HepG2 (cell line): Measurements from ENCODE around the gene MBOAT7. TPM values are rescaled to one million over a fixed set of nuclear protein-coding genes. Genes with fewer than 3 reads are reported as not detected.

Experiments
- CBX5 ChIP-seq: sonication (generic); formaldehyde crosslinking; IDR thresholded peaks from 2 replicates; pipeline ENCODE4 v1.4.0; 2020; ENCODE audit warnings: missing genetic modification reagents, borderline replicate concordance
- FOSL2 ChIP-seq: sonication (generic); formaldehyde crosslinking; IDR thresholded peaks from 2 replicates; pipeline ENCODE4 v1.4.0; 2020; ENCODE audit warnings: missing genetic modification reagents
- GPN1 ChIP-seq: sonication (generic); formaldehyde crosslinking; IDR thresholded peaks from 2 replicates; pipeline ENCODE4 v1.5.1; 2020; ENCODE audit warnings: missing genetic modification reagents, borderline replicate concordance
- HDAC2 ChIP-seq: sonication (generic); formaldehyde crosslinking; IDR thresholded peaks from 2 replicates; pipeline ENCODE4 v1.4.0; 2020; ENCODE audit warnings: missing genetic modification reagents
- KAT8 ChIP-seq: IDR thresholded peaks from 2 replicates; pipeline ENCODE4 v1.6.1; 2016; ENCODE audit warnings: missing genetic modification reagents, missing compliant biosample characterization
- MAZ ChIP-seq, 2 experiments: sonication (generic) in 1 of 2; formaldehyde crosslinking in 1 of 2; IDR thresholded peaks; 2 replicates each; pipeline versions ENCODE4 v1.5.0 to v1.6.1; 2012 to 2020; ENCODE audit warnings: low read depth in 2 of 2, mild to moderate bottlenecking in 2 of 2, borderline replicate concordance in 1 of 2, improper control_type of control experiment in 1 of 2, low read length in 1 of 2, missing genetic modification reagents in 1 of 2, moderate library complexity in 1 of 2
- MIER2 ChIP-seq: IDR thresholded peaks from 2 replicates; pipeline ENCODE4 v1.6.1; 2016; ENCODE audit warnings: missing biosample characterization, missing genetic modification reagents
- NFE2L2 ChIP-seq: fragments of 150-350 bp; IDR thresholded peaks from 2 replicates; pipeline ENCODE4 v1.6.1; 2014; ENCODE audit warnings: low read length
- PHB2 ChIP-seq: fragments of 450-650 bp; IDR thresholded peaks from 2 replicates; pipeline ENCODE4 v1.6.1; 2018; ENCODE audit not compliant: partially characterized antibody
- RXRA ChIP-seq: sonication (generic); formaldehyde crosslinking; IDR thresholded peaks from 2 replicates; pipeline ENCODE4 v1.5.1; 2020; ENCODE audit warnings: missing genetic modification reagents
- SP5 ChIP-seq: IDR thresholded peaks from 2 replicates; pipeline ENCODE4 v1.6.1; 2016; ENCODE audit warnings: low read depth, borderline replicate concordance
- ZBTB7B ChIP-seq: sonication (generic); formaldehyde crosslinking; IDR thresholded peaks from 2 replicates; pipeline ENCODE4 v1.4.0; 2020; ENCODE audit warnings: missing genetic modification reagents
- ZFP36L2 ChIP-seq: sonication (generic); formaldehyde crosslinking; IDR thresholded peaks from 2 replicates; pipeline ENCODE4 v1.4.0; 2020; ENCODE audit warnings: missing genetic modification reagents
- ZNF138 ChIP-seq: sonication (generic); formaldehyde crosslinking; IDR thresholded peaks from 2 replicates; pipeline ENCODE4 v1.5.0; 2020; ENCODE audit warnings: mild to moderate bottlenecking, low read depth, missing genetic modification reagents
- ZNF549 ChIP-seq: sonication (generic); formaldehyde crosslinking; IDR thresholded peaks from 2 replicates; pipeline ENCODE4 v1.5.0; 2020; ENCODE audit warnings: missing genetic modification reagents
- ZNF614 ChIP-seq: IDR thresholded peaks from 2 replicates; pipeline ENCODE4 v1.6.1; 2018; ENCODE audit warnings: missing biosample characterization, missing genetic modification reagents, inconsistent platforms, borderline replicate concordance
- ZNF75D ChIP-seq: sonication (generic); formaldehyde crosslinking; IDR thresholded peaks from 2 replicates; pipeline ENCODE4 v1.8.1; 2023; ENCODE audit warnings: missing genetic modification reagents, mild to moderate bottlenecking, borderline replicate concordance
- ZNF850 ChIP-seq: sonication (generic); formaldehyde crosslinking; conservative IDR thresholded peaks from 2 replicates; pipeline ENCODE4 v1.9.0; 2021; ENCODE audit warnings: mild to moderate bottlenecking, missing genetic modification reagents
- polyA plus RNA-seq, 8 experiments: library from polyadenylated mRNA; depleted of rRNA in 3 of 8; stranded (reverse) in 7 of 8; unstranded in 1 of 8; fragments of >200 nt; fragmentation: Illumina TruSeq in 4 of 8; extraction: Trizol in 4 of 8; gene quantifications; 2 replicates each; pipeline versions ENCODE4 v1.2.1 to v1.2.3, GENCODE V29; 2011 to 2016; ENCODE audit warnings: low read depth in 4 of 8, missing spikeins in 1 of 8, mixed read lengths in 1 of 8; ENCODE audit not compliant: insufficient read depth in 1 of 8
- total RNA-seq, 5 experiments: library from RNA; depleted of rRNA; stranded (reverse); fragments of >200 nt; fragmentation: Illumina TruSeq; extraction: Trizol; gene quantifications; 2 replicates each; pipeline ENCODE4 v1.2.3, GENCODE V29; 2016; ENCODE audit warnings: low read depth in 1 of 5
- TF ChIP-seq, protein P1 (sequence below): sonication (generic); formaldehyde crosslinking; IDR thresholded peaks from 2 replicates; pipeline ENCODE4 v1.8.1; 2023; ENCODE audit warnings: mild to moderate bottlenecking, moderate library complexity, missing genetic modification reagents
- TF ChIP-seq, protein P2 (sequence below): sonication (generic); IDR thresholded peaks from 2 replicates; pipeline ENCODE4 v1.6.1; 2016; ENCODE audit warnings: low read depth, borderline replicate concordance
- TF ChIP-seq, protein P3 (sequence below): sonication (generic); formaldehyde crosslinking; IDR thresholded peaks from 2 replicates; pipeline ENCODE4 v1.4.0; 2020; ENCODE audit warnings: mild to moderate bottlenecking, missing genetic modification reagents
- TF ChIP-seq, protein P4 (sequence below): sonication (generic); formaldehyde crosslinking; IDR thresholded peaks from 2 replicates; pipeline ENCODE4 v1.4.0; 2020; ENCODE audit warnings: mild to moderate bottlenecking, missing genetic modification reagents
- TF ChIP-seq, protein P5 (sequence below): IDR thresholded peaks from 2 replicates; pipeline ENCODE4 v1.6.1; 2016; ENCODE audit warnings: mild to moderate bottlenecking

MBOAT7 gene
- total and polyA plus RNA-seq, 2 of the 13 experiments (the other 11 are each of a cell fraction or from before 2014, with no cell fraction given): 22.2 to 25.5 TPM

DNA sequence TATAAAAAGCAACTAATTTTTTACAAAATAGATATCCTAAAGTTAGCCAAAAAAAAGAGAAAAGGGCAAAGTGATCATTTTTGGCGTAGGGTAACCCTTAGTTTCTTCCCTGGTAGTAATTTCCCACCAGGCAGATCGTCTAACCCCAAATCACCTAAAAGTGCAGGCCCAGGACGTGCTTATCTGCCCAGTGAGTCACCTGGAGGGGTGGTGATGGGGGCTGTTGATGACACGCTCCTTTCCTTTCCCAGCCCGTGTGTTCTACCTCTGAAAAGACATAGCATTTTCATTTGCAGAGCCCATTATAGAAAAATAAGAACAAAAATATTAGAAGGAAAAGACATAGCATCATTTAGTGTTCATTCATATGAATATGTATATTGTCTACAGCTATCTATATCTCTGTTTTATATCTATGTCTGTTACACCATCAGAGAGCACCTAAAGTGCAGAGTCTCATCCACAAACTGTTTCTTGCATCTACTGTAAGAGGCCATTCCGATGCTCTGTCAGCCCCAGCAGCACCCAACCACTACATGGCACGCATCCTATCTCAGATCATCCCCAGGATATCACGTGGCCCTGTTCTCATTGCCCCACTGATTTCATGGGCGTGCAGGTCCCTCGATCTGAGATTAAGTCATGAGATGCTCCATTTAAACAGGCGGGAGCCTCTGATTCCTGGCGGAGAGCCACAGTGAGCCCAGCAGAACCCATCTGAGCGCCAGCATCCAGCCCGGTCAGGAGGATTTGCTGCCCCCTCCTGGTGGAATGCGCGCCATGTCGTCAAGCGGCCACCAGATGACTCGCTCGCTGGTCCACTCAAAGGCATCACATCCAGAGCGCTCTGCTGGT is 41.9 kb upstream of the MBOAT7 start (continued):
- TF ChIP-seq RXRA (CRISPR knock-in tag) (0 out of 2 replicates have a peak, but pooled peaks have one; percentile 27), GPN1 (CRISPR knock-in tag) (no peak), KAT8 (CRISPR knock-in tag) (peak; percentile 59), SP5 (CRISPR knock-in tag) (0 out of 2 replicates have a peak, but pooled peaks have one; percentile 36), MIER2 (peak; percentile 65; the same call in 1 of the 2 replicates), ZFP36L2 (CRISPR knock-in tag) (no peak), CBX5 (peak; percentile 77; the same call in 1 of the 2 replicates), ZBTB7B (CRISPR knock-in tag) (0 out of 2 replicates have a peak, but pooled peaks have one; percentile 36), NFE2L2 (0 out of 2 replicates have a peak, but pooled peaks have one; percentile 3), HDAC2 (CRISPR knock-in tag) (peak; percentile 52), ZNF850 (CRISPR knock-in tag) (no peak), ZNF614 (peak; percentile 71; the same call in 1 of the 2 replicates), ZNF75D (CRISPR knock-in tag) (no peak), ZNF138 (no peak), MAZ (IDR thresholded peaks at IDR 0.05; ENCODE audit: borderline replicate concordance, low read depth, low read length) (no peak), MAZ (CRISPR knock-in tag; IDR thresholded peaks at IDR 0.05; ENCODE audit: low read depth) (peak; percentile 34; the same call in 1 of the 2 replicates), PHB2 (no peak), ZNF549 (CRISPR knock-in tag) (no peak), FOSL2 (CRISPR knock-in tag) (peak; percentile 66)
- TF ChIP-seq, protein P1, sequence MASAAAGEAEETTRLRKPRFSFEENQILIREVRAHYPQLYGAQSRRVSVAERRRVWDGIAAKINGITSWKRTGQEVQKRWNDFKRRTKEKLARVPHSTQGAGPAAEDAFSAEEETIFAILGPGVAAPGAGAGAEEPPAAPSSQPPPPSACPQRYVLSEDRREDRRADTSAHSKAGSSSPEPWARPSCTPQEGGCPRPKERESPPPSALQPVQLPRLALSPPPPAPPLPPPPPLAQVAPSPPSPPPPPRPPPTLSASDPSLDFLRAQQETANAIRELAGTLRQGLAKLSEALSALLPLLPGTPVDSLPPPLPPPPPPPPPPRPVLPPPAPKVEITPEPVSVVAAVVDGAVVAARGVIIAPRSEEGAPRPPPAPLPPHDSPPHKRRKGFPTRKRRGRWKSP (CRISPR knock-in tag): 0 out of 2 replicates have a peak, but pooled peaks have one; percentile 49
- TF ChIP-seq, protein P2, sequence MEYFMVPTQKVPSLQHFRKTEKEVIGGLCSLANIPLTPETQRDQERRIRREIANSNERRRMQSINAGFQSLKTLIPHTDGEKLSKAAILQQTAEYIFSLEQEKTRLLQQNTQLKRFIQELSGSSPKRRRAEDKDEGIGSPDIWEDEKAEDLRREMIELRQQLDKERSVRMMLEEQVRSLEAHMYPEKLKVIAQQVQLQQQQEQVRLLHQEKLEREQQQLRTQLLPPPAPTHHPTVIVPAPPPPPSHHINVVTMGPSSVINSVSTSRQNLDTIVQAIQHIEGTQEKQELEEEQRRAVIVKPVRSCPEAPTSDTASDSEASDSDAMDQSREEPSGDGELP: peak; percentile 77; the same call in 1 of the 2 replicates
- TF ChIP-seq, protein P3, sequence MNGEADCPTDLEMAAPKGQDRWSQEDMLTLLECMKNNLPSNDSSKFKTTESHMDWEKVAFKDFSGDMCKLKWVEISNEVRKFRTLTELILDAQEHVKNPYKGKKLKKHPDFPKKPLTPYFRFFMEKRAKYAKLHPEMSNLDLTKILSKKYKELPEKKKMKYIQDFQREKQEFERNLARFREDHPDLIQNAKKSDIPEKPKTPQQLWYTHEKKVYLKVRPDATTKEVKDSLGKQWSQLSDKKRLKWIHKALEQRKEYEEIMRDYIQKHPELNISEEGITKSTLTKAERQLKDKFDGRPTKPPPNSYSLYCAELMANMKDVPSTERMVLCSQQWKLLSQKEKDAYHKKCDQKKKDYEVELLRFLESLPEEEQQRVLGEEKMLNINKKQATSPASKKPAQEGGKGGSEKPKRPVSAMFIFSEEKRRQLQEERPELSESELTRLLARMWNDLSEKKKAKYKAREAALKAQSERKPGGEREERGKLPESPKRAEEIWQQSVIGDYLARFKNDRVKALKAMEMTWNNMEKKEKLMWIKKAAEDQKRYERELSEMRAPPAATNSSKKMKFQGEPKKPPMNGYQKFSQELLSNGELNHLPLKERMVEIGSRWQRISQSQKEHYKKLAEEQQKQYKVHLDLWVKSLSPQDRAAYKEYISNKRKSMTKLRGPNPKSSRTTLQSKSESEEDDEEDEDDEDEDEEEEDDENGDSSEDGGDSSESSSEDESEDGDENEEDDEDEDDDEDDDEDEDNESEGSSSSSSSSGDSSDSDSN (CRISPR knock-in tag): no peak; the same call in 1 of the 2 replicates
- TF ChIP-seq, protein P4, sequence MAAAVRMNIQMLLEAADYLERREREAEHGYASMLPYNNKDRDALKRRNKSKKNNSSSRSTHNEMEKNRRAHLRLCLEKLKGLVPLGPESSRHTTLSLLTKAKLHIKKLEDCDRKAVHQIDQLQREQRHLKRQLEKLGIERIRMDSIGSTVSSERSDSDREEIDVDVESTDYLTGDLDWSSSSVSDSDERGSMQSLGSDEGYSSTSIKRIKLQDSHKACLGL: peak; percentile 24; the same call in 1 of the 2 replicates
- TF ChIP-seq, protein P5, sequence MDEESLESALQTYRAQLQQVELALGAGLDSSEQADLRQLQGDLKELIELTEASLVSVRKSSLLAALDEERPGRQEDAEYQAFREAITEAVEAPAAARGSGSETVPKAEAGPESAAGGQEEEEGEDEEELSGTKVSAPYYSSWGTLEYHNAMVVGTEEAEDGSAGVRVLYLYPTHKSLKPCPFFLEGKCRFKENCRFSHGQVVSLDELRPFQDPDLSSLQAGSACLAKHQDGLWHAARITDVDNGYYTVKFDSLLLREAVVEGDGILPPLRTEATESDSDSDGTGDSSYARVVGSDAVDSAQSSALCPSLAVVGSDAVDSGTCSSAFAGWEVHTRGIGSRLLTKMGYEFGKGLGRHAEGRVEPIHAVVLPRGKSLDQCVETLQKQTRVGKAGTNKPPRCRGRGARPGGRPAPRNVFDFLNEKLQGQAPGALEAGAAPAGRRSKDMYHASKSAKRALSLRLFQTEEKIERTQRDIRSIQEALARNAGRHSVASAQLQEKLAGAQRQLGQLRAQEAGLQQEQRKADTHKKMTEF (CRISPR knock-in tag): peak; percentile 45; the same call in 1 of the 2 replicates
